Measurements from ENCODE around the gene ITGB3BP.
"Not testable (repeated sequence)": the region's sequence is repeated elsewhere in the genome, so short reads cannot be mapped to it uniquely, and the experiment has no call there.

ITGB3BP gene

DNA sequence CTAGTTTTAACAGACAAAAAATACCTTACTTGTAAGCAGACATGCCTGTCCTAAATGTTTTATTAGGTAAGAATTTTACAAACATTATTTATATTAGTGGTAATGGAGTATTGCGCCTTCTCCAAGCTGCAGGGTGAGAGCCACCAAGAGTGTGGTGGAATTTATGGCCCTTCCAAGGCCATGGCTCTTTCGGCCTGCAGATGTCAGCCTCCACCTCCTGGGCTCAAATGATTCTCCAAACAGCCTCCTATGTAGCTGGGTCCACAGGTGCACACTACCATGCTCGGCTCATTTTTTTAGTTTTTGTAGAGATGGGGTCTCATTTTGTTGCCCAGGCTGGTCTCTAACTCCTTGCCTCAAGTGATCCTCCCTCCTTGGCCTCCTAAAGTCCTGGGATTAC is 56.3 kb downstream of the ITGB3BP start:
- peaks cover 47% of the 10 kb centered on the region for H3K36me3 Mint-ChIP-seq
- no peak overlapping the region for H3K4me3 Mint-ChIP-seq
- H3K9me3 Mint-ChIP-seq = peaks cover 8% of the 10 kb centered on the region
- no peaks in the 10 kb centered on the region for H3K27me3 Mint-ChIP-seq
- ATAC-seq = no peak
- no peaks in the 10 kb centered on the region for H3K4me1 Mint-ChIP-seq
- H3K27ac Mint-ChIP-seq = no peak overlapping the region

DNA sequence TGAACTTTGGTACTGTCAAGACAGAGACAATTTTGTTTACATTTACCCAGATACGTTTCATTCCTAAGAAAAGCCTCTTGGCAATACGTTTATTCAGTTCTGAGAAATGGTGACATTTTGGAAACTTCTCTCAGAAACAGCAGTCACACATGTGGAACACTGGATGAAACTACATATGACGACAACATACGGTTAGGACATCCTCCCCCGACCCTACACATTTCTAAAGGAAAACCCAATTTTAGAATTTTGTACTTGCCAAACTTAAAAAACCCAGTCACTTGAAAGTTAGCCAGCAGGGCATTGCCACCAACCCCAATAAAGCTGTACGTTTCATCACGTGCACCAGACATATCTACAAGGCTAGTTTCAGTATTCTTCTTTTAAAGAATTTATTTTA is 56.8 kb downstream of the ITGB3BP start:
- Mint-ChIP-seq H3K36me3 (peaks cover 49% of the 10 kb centered on the region), H3K9me3 (peaks cover 8% of the 10 kb centered on the region), H3K4me3 (no peak overlapping the region), H3K27ac (no peak overlapping the region), H3K27me3 (no peaks in the 10 kb centered on the region), H3K4me1 (no peaks in the 10 kb centered on the region)
- no peak for ATAC-seq

DNA sequence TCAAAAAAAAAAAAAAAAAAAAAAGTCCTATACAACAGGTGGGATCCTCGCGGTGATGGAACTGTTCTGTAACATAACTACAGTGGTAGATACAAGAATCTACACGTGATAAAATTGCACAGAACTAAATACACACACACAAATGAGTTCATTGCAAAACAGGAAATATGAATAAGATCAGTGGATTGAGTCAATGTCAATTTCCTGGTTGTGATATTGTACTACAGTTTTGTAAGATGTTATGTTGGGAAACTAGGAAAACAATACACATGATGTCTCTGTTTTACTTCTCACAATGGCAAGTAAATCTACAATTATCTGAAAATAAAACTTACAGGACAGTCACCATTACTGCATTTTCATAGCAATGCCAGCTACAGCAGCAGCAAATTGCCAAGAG is 59.8 kb downstream of the ITGB3BP start:
- no peak for ATAC-seq
- no peak overlapping the region for H3K4me3 Mint-ChIP-seq
- H3K36me3 Mint-ChIP-seq = peaks cover 41% of the 10 kb centered on the region
- no peak overlapping the region for H3K27ac Mint-ChIP-seq
- peaks cover 5% of the 10 kb centered on the region for H3K9me3 Mint-ChIP-seq
- H3K4me1 Mint-ChIP-seq = no peaks in the 10 kb centered on the region
- H3K27me3 Mint-ChIP-seq = no peaks in the 10 kb centered on the region

DNA sequence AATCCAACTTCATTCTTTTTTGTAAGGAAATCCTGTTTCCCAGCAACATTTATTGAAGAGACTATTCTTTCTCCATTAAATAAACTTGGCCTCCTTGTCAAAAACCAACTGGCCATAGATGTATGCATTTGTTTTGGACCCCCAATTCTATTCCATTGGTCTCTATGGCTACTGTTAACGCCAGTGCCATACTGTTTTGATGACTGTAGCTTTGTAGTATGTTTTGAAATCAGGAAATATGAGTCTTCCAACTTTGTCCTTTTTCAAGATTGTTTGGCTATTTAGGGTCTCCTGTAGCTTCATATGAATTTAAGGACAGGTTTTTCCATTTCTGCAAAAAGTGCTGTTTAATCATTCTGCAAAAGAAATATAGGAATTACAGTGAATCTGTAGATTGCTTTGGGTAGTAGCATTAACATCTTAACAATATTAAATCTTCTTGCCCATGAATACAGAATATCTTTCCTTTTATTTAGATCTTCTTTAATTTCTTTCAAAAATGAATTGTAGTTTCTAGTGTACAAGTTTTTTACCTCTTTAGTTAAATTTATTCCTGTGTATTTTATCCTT is 61.3 kb downstream of the ITGB3BP start:
- Mint-ChIP-seq H3K4me1 (no peaks in the 10 kb centered on the region), H3K36me3 (peaks cover 47% of the 10 kb centered on the region), H3K27me3 (no peaks in the 10 kb centered on the region), H3K27ac (no peak overlapping the region), H3K9me3 (peaks cover 5% of the 10 kb centered on the region), H3K4me3 (no peak overlapping the region)
- ATAC-seq = no peak

DNA sequence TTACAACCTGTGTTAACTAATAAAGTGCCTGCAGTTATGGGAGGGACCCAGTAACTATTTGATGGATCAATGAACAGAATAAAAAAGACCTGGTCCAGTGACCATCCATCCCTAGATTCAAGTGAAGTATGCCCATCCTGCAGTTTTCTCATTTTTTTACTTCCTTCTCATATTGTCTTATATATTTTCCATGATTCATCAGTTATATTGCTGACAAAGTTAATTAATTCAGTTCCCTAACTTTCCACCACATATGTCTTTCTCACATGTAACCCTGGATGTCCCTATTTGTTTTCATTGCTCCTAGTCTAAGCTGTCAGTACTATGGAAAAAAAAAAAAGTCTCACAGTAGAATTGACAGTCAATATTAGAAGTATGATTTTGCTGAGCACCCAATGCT is 64.3 kb downstream of the ITGB3BP start:
- Mint-ChIP-seq H3K9me3 (peaks cover 5% of the 10 kb centered on the region), H3K4me1 (no peaks in the 10 kb centered on the region), H3K27ac (no peak overlapping the region), H3K36me3 (peaks cover 35% of the 10 kb centered on the region), H3K27me3 (no peaks in the 10 kb centered on the region), H3K4me3 (no peak overlapping the region)
- ATAC-seq = no peak

DNA sequence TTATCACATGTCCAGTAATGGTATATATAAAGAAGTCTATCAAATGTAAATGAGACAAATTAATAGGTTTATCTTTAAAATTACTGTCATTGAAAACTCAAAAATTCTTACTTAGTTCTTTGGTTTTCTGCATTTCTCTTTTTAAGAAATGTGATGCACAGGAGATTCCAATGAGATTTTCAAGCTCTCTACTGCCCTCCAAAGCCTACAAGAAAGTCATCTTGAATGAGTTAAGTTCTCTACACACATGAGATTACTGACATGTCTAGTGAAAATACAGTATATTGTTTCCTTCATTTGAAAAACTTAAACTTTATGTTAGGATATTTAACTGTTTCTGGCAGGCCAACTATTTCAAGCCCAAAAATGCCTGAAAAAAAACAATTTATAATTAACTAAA is 68.8 kb downstream of the ITGB3BP start:
- H3K27ac Mint-ChIP-seq = no peak overlapping the region
- ATAC-seq = no peak
- H3K27me3 Mint-ChIP-seq = no peaks in the 10 kb centered on the region
- no peak overlapping the region for H3K4me3 Mint-ChIP-seq
- H3K4me1 Mint-ChIP-seq = no peaks in the 10 kb centered on the region
- H3K9me3 Mint-ChIP-seq = no peaks in the 10 kb centered on the region
- H3K36me3 Mint-ChIP-seq = peaks cover 19% of the 10 kb centered on the region

DNA sequence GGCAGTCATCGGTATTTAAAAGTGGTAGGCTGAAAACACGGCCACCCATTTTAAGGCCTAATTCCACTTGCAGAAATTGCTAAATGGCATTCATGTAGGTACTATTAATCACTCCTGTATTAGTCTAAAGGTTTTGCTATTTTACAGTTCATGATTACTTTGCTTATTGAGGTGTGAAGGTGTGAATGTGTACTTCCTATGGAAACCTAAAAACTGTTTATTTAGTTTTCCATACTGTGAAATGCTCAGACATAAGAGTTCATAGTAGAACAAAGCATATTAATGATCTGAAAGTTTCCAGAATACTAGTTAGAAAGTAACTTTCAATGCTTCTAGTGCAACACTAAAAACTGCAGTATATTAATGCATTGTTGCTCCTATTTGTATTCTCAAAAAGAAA is 69.8 kb downstream of the ITGB3BP start:
- H3K4me3 Mint-ChIP-seq = no peak overlapping the region
- peaks cover 17% of the 10 kb centered on the region for H3K36me3 Mint-ChIP-seq
- H3K9me3 Mint-ChIP-seq = no peaks in the 10 kb centered on the region
- H3K27ac Mint-ChIP-seq = no peak overlapping the region
- no peak for ATAC-seq
- H3K27me3 Mint-ChIP-seq = no peaks in the 10 kb centered on the region
- H3K4me1 Mint-ChIP-seq = no peaks in the 10 kb centered on the region

DNA sequence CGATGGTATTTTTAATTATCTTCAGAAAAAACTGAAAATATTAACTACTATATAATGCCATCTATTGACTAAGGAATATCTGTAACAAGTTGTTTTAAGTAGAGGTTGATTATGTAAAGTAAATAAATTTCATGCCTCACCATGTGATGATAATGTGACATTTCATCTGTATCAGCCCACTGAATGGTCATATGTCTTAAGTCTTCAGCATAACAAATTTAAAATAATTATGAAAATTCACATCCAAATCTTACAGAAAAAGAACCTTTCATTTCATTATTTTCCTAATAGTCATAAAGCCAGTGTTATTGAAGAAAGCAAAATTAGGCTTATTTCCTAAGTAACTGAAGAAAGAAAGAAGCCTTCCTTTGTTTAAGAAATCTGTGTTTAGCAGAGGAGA is 72.6 kb downstream of the ITGB3BP start:
- Mint-ChIP-seq H3K9me3 (no peaks in the 10 kb centered on the region), H3K4me1 (no peaks in the 10 kb centered on the region), H3K36me3 (peaks cover 12% of the 10 kb centered on the region), H3K4me3 (no peak overlapping the region), H3K27me3 (no peaks in the 10 kb centered on the region), H3K27ac (no peak overlapping the region)
- ATAC-seq = no peak

DNA sequence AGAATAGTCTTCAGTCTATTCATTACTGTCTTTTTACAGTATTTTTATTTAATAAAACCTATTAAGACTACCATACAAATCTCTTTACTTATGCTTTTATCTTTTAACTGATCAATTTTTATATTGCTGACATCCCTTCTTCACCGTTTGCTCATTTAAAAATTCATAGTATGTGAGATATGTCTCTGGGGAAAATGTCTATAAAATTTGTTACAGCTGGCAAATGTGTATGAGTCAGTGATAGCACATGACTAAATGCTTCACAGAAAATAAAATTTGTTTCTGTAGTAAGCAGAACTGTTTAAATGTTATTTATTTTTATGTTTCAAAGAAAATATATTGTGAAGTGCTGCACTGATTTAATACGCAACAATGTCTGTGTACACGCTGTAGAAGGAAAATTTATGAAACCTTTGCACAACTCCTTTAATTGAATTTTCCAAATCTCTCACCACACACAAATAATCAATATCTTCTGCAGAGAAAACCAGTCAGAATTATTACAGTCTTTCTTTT is 74.2 kb downstream of the ITGB3BP start:
- Mint-ChIP-seq H3K27ac (no peak overlapping the region), H3K4me3 (no peak overlapping the region), H3K36me3 (peaks cover 12% of the 10 kb centered on the region), H3K9me3 (no peaks in the 10 kb centered on the region), H3K27me3 (no peaks in the 10 kb centered on the region), H3K4me1 (no peaks in the 10 kb centered on the region)
- ATAC-seq = no peak

DNA sequence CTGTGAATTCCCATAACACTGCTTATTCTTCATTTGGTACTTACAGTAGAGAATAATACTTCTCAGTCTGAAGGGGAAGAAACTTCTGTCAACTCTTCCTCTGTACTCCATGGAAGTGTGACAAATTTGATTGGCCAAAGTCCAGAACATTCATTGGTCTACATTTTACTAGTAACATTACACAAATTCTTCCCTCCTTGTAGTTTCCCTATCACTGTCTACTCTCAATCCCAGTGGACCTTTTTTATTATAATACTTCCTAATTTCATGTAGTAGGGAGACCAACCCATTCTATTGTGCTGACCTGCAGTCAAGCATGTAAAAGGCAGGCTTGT is 80.9 kb downstream of the ITGB3BP start:
- H3K4me3 Mint-ChIP-seq = no peak overlapping the region
- no peaks in the 10 kb centered on the region for H3K27me3 Mint-ChIP-seq
- peaks cover 6% of the 10 kb centered on the region for H3K4me1 Mint-ChIP-seq
- peaks cover under 1% of the 10 kb centered on the region for H3K36me3 Mint-ChIP-seq
- ATAC-seq = no peak
- H3K27ac Mint-ChIP-seq = no peak overlapping the region
- H3K9me3 Mint-ChIP-seq = no peaks in the 10 kb centered on the region

DNA sequence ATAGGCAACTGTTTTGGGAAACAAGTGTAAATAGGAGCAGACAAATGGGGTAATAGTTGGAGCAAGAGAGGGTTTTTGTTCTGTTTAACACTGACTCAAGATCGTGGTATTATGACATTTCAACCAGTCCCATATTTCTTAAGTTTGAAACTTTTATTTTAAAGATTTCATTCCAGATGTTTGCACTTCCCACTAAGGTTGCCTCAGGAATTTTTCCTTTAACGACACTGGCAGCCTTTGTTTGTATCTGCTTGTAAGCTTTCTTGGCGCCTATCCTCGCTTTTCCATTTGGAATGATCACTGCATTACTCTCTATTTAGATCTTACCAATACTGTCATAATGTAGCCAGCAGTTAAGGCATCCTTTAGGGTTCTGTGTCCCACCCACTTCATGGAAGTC is 87.9 kb downstream of the ITGB3BP start:
- H3K4me1 Mint-ChIP-seq = no peaks in the 10 kb centered on the region
- H3K9me3 Mint-ChIP-seq = no peaks in the 10 kb centered on the region
- H3K27ac Mint-ChIP-seq = no peak overlapping the region
- no peak overlapping the region for H3K4me3 Mint-ChIP-seq
- H3K36me3 Mint-ChIP-seq = peaks cover 12% of the 10 kb centered on the region
- ATAC-seq = no peak
- H3K27me3 Mint-ChIP-seq = no peaks in the 10 kb centered on the region

DNA sequence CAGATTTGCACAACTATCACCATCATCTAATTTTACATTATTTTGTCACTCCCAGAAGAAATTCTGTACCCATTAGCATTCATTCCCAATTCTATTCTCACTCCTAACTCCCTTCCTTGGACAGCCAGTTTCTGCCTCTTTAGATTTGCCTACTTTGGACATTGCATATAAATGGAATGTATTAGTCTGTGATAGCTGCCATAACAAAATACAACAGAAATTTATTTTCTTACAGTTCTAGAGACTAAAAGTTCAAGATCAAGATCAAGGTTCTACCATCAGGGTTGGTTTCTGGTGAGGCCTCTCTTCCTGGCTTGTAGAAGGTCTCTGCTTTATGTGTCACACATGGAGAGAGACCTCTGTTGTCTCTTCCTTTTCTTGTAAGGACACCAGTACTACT is 93.7 kb downstream of the ITGB3BP start:
- Mint-ChIP-seq H3K4me1 (no peaks in the 10 kb centered on the region), H3K27me3 (no peaks in the 10 kb centered on the region), H3K4me3 (no peak overlapping the region), H3K9me3 (peaks cover 5% of the 10 kb centered on the region), H3K27ac (no peak overlapping the region), H3K36me3 (peaks cover 28% of the 10 kb centered on the region)
- no peak for ATAC-seq

DNA sequence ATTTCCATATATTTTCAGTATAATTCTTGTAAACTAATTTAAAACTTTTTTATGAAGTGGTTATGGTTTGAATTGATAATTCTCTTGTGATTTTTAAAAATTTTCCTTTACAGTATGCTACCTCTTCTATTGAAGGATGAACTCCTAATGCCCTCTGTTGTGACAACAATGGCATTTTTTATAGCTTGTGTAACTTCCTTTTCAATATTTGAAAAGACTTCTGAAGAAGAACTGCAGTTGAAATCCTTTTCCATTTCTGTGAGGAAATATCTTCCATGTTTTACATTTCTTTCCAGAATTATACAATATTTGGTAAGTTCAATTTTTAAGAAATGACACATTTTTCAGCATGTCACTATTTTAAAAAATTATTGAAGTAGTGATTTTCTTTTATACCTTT is 94.2 kb downstream of the ITGB3BP start:
- H3K27ac Mint-ChIP-seq = no peak overlapping the region
- no peak overlapping the region for H3K4me3 Mint-ChIP-seq
- ATAC-seq = no peak
- H3K27me3 Mint-ChIP-seq = no peaks in the 10 kb centered on the region
- H3K36me3 Mint-ChIP-seq = peaks cover 28% of the 10 kb centered on the region
- no peaks in the 10 kb centered on the region for H3K4me1 Mint-ChIP-seq
- H3K9me3 Mint-ChIP-seq = peaks cover 5% of the 10 kb centered on the region

DNA sequence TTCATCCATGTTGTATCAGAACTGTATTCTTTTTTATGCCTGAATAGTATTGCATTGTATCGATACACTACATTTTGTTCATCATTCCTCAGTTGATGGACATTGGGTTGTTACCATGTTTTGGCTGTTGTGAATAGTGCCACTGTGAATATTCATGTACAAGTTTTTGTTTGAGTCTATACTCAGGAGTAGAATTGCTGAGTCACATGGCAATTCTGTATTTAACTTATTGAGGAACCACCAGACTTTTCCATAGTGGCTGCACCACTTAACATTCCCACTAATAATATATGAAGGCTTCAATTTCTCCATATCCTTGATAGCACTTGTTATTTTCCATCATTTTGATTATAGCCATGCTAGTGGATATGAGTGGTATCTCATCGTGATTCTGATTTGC is 99.4 kb downstream of the ITGB3BP start:
- H3K4me3 Mint-ChIP-seq = no peak overlapping the region
- peaks cover 44% of the 10 kb centered on the region for H3K36me3 Mint-ChIP-seq
- H3K27me3 Mint-ChIP-seq = no peaks in the 10 kb centered on the region
- no peak overlapping the region for H3K27ac Mint-ChIP-seq
- no peak for ATAC-seq
- H3K9me3 Mint-ChIP-seq = no peaks in the 10 kb centered on the region
- H3K4me1 Mint-ChIP-seq = no peaks in the 10 kb centered on the region

DNA sequence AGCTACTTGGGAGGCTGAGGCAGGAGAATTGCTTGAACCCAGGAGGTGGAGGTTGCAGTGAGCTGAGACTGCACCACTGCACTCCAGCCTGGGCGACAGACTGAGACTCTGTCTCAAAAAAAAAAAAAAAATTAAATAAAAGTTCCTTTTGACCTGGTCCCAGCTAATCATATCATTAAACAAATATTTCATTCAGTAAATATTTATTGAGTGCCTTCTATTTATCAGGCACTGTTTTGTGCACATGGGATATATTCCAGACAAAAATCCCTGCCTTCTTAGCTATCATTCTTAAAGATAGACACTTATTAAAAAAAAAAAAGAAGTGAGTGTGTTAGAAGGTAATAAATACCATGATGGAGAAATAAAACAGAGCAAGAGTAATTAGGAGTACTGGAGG is 102.3 kb downstream of the ITGB3BP start:
- H3K4me3 Mint-ChIP-seq, ATAC-seq, H3K4me1 Mint-ChIP-seq, H3K27ac Mint-ChIP-seq, H3K27me3 Mint-ChIP-seq, H3K9me3 Mint-ChIP-seq: not testable (repeated sequence)
- peaks cover 59% of the 10 kb centered on the region for H3K36me3 Mint-ChIP-seq

DNA sequence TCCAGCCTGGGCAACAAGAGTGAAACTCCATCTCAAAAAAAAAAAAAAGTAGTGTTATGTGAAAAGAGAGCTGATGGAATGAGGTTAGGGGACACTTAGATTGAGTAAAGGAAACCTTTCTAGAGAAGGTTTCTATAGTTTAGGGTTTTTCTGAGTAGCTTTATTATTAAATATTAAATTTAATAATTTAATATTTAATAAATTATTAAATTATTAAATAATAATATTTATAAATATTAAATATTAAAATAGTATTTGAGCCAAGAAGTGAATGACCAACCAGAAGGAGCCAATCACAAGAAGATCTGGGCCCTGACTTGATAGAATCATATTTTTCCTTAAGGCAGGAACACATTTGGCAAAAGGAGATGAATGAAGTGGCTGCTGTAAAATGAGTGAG is 104.9 kb downstream of the ITGB3BP start:
- H3K27me3 Mint-ChIP-seq = no peaks in the 10 kb centered on the region
- no peak for ATAC-seq
- no peak overlapping the region for H3K27ac Mint-ChIP-seq
- no peaks in the 10 kb centered on the region for H3K9me3 Mint-ChIP-seq
- no peak overlapping the region for H3K4me3 Mint-ChIP-seq
- H3K36me3 Mint-ChIP-seq = peaks cover 65% of the 10 kb centered on the region
- H3K4me1 Mint-ChIP-seq = no peaks in the 10 kb centered on the region

All from stimulated activated memory B cell treated with anti-CD40 and anti-IgM and Interleukin-4, amounts not matched to agents 10 μg/mL and 1 μg/mL and 100 μg/mL, for 72 hours (primary cell).